Right renal cortex interstitium (tissue), 3 donors: Measurements from ENCODE around the gene HABP4. TPM values are rescaled to one million over a fixed set of nuclear protein-coding genes. Genes with fewer than 3 reads are reported as not detected.

Experiments used
- DNase-seq, 3 donors: peaks; one replicate each; pipeline ENCODE4 v3.0.0-alpha.2; 2013; ENCODE audit warnings: low read depth in 3 of 3, low spot score in 2 of 3
- polyA plus RNA-seq, 3 donors: library from polyadenylated mRNA; unstranded; fragments of 120-200 nt; gene quantifications; one replicate each; pipeline ENCODE4 v1.2.1, GENCODE V29; 2013; ENCODE audit not compliant: insufficient read length in 3 of 3

The HABP4 gene
- polyA plus RNA-seq, 3 donors: 19.0 to 22.0 (median 20.3) TPM

DNA sequence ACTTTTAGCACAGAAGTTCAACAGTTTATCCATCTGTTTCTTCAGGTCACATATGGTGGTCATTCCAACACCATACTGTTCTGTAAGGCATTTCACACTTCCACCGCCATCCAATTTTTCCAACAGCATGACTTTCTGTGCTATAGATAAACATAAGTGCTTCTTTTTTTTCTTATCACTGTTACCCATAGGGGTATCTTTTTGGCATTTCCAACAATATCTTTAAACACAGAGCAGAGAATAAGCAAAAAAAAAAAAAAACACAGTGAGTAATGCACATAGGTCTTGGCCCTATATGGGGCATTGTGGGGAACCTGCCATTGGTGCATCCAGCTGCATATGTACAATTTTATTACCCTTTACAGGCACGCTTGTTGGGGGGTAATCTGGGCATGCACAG lies 19.6 kb upstream of the HABP4 start:
- no peak for DNase-seq

DNA sequence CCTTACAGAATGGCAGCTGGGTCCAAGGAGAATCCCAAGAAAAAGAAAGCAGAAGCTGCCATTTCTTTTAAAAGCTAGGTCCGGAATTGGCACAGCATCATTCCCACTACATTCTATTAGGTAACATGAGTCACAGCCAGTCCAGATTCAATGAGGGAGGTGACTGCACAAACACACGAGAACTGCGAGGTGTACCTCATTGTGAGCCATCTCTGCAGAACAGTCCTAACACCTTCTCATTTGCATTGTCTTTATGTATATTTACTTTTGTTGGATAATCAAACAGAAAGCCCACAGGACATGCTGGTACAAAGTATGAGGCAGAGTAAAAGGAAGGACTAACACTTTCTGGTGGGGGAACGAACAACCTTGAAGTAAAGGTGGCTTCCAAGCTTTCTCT lies 14.6 kb upstream of the HABP4 start:
- no peak for DNase-seq

GRCh38 chr9:96436063-96436455 lies 13.9 kb upstream of the HABP4 start:
- DNase-seq: no peak

GRCh38 chr9:96436456-96437126 lies 13.4 kb upstream of the HABP4 start:
- DNase-seq: no peak

- DNase-seq: no peak
Observed at GRCh38 chr9:96437454-96437853, 12.5 kb upstream of the HABP4 start.

- no peak for DNase-seq
Observed at GRCh38 chr9:96440671-96441199, 9.2 kb upstream of the HABP4 start.

DNA sequence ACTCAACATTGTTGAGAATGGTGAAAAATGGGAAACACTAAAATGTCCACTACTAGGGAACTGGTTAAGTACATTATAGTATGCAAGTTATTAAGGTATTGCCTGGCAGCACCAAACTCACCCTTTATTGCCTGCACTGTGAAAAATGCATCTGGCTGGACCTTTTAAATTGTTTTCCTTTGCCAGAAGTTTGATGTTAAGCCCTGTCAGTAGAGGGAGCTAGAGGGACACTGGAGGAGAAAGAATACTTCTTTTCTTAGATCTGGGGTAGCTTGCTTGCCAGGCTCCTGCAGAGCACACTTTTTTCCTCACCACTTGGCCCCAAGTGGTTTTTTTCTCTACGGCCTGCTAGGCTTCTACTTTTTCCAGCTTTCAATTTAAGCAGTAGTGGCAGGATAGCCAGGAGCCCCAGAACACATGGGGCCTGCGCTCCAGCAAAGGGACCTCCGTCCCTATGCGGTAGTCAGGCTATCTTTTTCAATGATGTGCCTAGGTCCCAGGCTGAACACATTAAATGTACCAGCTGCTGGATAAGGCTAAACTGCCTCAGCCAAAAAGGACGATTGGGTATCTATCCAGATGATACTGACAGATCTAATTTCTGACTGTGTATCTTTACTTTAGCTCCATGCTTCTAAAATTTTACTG lies 8.0 kb upstream of the HABP4 start:
- DNase-seq: no peak

DNA sequence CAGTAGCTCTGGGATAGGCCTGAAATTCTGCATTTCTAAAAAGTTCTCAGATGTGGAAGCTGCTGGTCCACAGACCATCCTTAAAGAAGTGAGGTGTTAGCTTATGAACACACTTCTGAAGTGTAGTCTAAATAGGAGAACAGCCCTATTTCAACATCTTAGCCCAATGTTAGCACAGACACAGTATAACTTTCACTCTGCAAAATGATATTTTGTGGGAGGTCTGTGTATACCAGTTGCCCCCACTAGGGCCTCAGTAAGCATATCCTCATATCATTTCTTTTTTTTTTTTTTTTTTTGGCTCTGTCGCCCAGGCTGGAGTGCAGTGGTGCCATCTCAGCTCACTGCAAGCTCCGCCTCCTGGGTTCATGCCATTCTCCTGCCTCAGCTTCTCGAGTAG lies 7.5 kb upstream of the HABP4 start:
- no peak for DNase-seq

- DNase-seq: no peak
Observed at GRCh38 chr9:96447406-96447805, 2.6 kb upstream of the HABP4 start.

DNA sequence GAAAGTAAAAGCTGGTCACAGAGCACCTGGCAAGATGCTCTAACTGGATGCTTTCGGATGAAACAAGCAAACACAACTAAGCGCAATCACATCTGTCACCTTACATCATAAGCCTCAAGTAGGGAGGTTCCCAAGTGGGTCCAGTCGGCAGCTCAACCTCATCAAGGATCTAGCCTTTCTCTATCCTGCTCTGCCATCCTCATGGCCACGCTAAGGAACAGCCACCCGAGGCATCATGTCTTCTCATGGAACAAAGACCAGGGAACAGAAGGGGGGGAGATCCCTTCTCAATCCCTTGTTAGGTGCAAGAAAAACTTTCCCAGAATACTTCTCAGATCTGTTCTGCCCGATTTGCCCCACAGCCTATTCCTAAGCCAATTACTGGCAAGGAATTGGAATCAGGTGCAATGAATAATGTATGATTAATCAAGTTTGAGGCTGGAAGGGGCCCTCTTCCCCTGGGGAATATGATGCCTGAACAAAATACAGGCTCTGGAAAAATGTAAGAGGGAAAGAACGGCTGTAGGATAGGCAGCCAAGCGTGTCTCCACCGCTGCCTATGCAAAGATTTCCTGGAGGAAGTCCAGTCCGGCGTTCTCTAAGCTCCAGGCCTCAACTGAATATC lies 1.3 kb upstream of the HABP4 start:
- DNase-seq: no peak

DNA sequence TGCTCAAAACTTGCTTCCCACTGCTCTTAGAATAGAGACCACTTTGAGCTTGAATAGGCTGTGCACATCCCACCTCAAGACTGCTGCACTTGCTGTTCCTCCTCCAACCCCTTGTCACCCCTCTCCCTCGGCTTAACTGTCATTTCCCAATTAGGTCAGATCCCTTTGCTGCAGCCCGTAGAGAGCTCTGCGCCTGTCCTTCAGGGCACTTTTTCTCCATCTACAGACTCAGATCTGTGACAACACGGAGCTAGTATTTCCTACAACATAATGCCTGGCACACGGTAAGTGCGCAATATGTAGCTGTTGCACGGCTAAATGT lies 485 bp upstream of the HABP4 start:
- no peak for DNase-seq

DNA sequence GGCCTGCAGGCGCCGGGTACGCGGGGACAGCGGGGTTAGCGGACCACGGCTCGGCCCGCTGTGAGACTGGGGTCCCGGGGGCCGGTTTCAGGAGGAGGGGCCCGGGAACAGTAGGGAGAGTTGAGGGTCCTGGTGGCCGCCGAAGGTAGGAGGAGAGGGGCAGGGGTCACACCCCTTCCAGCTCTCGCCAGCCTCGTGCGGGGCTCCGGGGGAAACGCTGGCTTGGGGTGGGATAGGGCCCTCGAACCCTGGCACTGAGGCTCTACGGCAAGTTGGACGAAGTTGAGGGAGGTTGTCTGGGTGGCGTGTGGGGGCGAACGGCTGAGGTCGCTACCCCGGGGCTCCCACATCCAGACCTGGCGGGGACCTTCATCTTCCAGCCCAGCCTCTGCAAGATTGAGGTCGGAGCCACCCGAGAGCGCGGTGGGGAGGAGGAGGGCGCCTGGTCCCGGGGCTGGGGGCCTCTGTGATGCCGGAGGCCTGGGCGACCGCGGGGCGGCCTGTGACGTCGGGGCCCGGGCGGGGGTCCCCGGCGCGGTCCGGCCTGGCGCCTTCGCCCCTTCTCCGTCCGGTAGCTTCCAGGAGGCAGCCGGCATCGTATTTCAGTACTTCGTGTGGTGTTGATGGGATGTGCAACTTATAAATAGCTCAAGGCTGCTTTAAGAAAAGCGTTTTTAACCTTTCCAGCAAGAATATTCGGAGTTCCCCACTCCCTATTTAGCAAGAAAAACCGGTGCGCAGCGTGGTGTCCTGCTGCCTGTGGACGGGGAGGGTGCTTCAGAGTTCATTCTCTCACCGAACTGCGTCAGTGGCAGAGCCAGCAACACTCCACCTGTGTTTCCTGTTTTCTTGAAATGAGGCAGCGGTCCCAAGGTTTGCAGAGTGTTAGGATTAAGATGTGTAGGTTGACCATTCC lies 902 bp downstream of the HABP4 start:
- no peak for DNase-seq

GRCh38 chr9:96453625-96454024 lies 3.7 kb downstream of the HABP4 start:
- no peak for DNase-seq

GRCh38 chr9:96457266-96457665 lies 7.3 kb downstream of the HABP4 start:
- no peak for DNase-seq

DNA sequence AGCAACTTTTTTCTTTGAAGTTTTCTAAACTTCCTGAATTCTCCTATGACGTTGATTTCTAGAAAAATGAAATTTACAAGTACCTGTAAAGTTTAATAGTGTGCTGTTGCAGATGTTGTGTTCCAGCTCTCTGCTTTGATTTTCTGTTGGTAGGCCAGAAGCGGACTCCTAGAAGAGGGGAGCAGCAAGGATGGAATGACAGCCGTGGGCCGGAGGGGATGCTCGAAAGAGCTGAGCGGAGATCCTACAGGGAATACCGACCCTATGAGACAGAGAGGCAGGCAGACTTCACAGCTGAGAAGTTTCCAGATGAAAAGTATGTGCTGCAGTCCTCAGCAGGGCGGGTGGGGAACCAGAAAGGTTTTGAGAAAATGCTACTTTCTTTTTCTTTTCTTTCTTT lies 8.3 kb downstream of the HABP4 start:
- DNase-seq: no peak

DNA sequence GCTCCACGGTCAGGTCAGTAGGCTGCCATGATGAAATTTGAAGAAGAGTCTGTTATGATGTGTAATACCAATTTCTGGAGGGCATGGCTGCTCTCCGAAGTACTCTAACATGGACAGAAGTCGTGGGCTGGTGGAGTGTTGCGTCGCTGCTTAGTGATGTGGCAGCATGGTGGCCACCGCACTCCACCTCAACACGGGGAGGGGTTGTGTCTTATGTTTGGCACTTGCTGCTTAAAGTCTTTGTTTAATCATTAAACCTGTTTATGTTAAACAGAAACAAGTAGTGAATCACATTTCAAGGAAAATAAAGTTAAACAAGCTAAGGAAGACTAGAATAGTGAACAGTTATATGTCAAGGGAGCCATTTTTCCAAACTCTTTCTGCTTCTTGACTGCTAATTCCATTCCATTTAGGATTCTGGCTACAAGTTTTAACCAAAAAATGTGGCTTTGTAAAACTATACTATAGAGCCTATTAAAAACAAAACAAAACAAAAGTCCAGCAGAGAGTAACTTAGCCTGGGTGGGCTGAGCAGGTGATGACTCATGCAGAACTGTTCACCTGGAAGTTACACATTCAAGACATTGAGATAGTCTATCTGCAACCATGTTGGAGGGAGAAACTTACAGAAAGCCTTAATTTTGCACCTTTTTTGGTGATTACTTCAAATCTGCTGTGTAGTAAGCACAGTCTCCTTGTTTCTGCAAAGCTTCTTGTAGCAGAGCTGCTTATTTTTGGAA lies 9.5 kb downstream of the HABP4 start:
- DNase-seq: no peak

- no peak for DNase-seq
Observed at GRCh38 chr9:96460470-96460869, 10.5 kb downstream of the HABP4 start.

DNA sequence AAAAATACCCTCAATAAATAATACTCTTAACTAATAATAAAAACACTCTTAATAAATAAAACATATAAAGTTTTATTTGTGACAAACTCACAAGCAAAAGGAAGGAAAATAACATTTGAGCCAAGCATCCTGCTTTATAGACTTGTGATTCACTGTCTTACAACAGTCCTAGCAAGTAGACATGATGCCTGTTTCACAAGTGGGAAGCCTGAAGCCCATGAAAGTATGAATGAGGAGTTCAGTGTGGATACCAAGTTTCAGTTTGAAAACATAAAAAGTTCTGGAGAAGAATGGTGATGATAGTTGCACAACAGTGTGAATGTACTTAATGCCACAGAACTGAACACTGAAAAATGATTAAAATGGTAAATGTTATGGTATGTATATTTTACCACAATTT lies 10.9 kb downstream of the HABP4 start:
- DNase-seq: no peak

DNA sequence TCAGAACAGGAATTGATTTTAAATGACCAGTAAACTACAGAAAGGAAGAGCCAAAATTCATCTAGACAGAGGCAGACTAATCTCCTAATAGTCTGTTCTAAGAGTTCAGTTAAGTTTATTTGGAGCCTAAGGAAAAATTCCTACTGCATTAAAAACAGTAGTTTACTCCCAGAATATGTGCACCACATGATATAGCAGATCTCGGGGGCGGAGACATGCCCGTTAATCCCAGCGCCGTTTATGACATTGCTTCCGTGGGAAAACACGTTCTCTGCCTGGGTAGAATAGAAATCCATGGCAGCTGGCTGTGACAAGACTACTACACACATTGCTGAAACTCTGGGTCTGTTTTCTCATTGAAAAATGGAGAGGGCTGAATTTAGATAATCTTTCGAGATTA lies 11.4 kb downstream of the HABP4 start:
- no peak for DNase-seq

DNA sequence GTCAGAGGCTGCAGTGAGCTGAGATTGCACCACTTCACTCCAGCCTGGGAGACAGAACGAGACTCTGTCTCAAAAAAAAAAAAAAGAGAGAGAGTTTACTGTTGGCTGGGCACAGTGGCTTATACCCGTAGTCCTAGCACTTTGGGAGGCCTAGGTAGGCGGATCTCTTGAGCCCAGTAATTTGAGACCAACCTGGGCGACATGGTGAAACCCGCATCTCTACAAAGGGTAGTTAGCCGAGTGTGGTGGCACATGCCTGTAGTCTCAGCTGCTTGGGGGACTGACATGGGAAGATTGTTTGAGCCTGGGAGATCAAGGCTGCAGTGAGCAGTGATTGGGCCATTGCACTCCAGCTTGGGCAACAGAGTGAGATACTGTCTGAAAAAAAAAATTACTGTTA lies 12.6 kb downstream of the HABP4 start:
- DNase-seq: no peak
